GM10266 (cell line): ENCODE results near the gene UBXN10.
A peak's percentile ranks its signal among the peaks of the same experiment; 100 is the strongest.

Experiments
- DNase-seq: peaks from one replicate; pipeline ENCODE4 v3.0.0; 2012; ENCODE audit errors: extremely low spot score
- CTCF ChIP-seq: IDR thresholded peaks from 2 replicates; pipeline ENCODE4 v1.5.1; 2012; ENCODE audit warnings: mild to moderate bottlenecking, low read depth; ENCODE audit not compliant: control insufficient read depth, insufficient read depth; ENCODE audit errors: missing control alignments

Gene UBXN10

DNA sequence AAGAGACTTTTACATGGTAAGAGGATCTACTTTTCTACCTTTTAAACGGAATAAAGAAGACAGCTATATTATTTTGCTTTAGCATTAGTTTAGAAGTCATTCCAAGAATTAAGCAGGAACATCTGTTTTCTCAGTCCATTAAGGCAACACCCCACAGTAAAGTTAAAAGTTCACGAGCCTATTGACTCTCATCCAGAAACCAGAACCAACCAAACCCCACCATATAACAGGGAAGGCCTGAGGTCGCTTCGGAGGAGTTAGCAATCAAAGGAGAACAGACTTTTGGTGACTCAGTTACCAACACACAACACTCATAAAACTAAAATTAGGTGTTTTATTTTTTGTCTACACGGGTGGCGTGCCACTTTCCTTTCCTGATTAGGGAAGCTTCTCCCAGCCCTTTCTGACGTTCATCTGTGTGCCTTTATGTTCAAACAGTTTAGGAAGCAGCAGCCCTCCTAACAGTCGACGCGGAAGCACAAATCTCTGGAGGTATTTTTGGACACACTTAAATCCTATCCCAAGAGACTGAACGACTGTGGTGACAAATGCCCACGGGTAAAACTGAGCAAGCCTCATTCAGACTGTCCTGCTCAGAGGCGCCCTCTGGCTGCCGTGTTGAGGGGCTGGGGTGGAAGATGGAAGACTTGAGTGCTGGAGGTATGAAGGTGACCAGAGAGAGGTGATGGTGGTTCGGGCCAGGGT lies 9.0 kb downstream of the UBXN10 start:
- peak; percentile 74 for DNase-seq
- peak; percentile 89 for TF ChIP-seq CTCF

DNA sequence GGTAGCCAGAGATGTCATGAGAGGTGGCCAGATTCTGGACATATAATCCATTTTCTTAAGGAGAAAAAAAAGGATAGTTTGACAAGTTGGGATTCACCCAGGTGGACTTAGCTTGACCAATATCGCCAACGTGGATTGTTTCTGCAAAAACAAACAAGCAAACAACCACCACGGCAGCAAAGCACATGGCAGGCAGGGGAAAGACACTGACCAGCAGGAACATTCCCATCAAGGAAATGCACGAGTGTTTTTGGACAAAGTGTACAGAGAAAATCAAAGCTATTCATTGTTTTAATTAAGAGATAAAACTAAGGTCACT lies 9.5 kb downstream of the UBXN10 start:
- TF ChIP-seq CTCF = no peak
- no peak for DNase-seq

DNA sequence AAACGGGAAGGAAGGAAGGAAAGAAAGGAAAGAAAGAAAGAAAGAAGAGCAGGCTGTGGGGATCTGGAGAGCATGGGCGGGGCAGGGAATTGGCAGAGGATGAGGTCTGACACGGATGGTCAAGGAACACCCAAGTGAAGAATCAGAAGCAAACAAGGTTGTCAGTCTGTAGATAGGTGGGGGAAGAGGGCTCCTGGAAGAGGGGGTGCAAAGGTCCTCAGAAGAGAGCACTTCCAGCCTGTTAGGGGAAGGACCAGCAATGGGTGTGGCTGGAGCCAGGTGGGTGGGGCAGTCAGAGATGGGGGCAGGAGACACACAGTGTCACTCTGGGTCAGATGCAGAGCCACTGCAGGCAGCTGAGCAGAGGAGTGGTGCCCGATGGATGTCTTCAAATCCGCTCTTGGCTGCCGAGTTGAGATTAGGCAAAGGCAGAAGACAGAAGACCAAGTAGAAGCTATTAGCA lies 11.5 kb downstream of the UBXN10 start:
- no peak for TF ChIP-seq CTCF
- no peak for DNase-seq

DNA sequence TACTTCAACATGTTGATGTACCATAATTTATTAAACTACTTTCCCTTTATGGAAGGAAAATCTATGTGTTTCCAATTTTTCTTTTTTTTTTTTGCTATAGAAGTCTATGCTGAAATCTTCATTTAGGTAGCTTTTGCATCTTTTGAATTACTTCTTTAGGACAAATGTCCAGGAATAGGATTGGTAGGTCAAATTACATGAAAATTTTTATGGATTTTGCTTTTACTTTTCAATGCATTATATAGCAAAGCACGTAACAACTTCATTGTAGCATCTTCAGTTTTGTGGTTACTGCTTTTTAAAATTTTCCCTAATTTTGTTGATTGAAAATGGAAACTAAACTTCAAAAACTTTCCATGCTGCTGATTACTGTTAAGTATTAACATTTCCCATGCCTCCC lies 12.4 kb downstream of the UBXN10 start:
- no peak for TF ChIP-seq CTCF
- DNase-seq = no peak

- DNase-seq = no peak
- no peak for TF ChIP-seq CTCF
Observed at GRCh38 chr1:20198918-20199317, 13.0 kb downstream of the UBXN10 start.

DNA sequence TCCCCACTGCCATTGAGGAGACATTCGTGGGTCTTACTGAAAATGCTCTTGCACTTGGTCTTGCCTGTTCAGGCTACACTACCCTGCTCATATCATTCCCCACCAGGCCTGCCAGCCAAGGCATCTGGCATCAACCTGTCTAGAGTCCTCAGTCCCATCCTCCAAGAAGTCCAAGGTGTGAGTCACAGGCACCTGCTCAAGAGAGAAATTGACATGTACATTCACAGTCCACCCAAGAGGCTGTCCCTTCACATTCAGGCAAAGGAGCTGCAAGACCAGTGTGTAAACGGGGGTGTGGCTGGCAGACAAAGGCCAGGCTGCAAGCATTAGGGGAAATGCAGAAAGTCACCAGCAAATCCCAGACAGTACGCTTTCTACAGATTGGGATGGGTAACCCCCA lies 13.5 kb downstream of the UBXN10 start:
- TF ChIP-seq CTCF = no peak
- DNase-seq = no peak

GRCh38 chr1:20199840-20200239 lies 13.9 kb downstream of the UBXN10 start:
- TF ChIP-seq CTCF = no peak
- DNase-seq = no peak
